HT-29 (cell line): ENCODE data around the gene GOPC. TPM values are rescaled to one million over a fixed set of nuclear protein-coding genes. Genes with fewer than 3 reads are reported as not detected.

Experiments
- DNase-seq: peaks from one replicate; pipeline ENCODE4 v3.0.0-alpha.2; 2015; ENCODE audit warnings: low spot score
- total RNA-seq: library from RNA; depleted of rRNA; stranded (reverse); fragments of >200 nt; shearing (Covaris generic); gene quantifications from 2 replicates; pipeline ENCODE4 v1.2.3, GENCODE V29; 2014; rRNA removed

GOPC gene
- total RNA-seq, 1 experiment from 2014 or later, result 9.5 TPM

DNA sequence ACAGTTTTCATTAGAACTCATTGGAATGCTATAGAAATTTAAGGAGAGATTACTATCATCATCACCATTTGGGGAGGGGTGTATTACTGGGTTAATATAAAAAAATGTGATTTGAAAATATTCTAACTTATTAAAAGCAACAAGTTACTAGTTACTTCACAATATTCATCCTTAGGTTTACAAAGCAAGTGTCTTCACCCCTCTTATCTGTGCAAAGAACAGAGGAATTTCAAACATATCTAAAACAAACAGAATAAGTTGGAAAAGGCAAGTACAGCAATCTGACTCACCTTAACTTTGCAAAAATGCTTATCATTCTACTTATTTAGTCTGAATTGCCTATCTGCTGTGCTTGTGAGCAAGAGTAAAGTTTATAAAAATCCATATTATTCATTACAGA, 87.0 kb downstream of the GOPC start:
- DNase-seq, result no peak

DNA sequence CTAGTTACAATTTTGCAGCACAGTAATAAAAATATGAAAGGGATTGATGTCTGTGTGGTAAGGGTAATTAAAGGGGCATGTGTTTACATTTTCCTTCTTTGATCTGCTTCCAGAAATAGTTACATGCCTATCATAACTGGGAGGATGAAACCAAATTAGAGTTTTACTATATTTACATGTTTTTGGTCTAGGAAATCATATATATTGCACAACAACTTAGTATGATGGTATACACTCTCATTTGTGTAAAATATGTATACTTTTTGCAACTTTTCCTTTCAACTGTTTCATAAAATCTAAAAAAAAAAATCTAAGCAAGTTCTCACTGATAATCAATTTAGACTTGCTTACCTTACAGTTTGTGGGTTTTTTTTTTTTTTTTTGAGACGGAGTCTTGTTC, 87.7 kb downstream of the GOPC start:
- DNase-seq, result no peak

DNA sequence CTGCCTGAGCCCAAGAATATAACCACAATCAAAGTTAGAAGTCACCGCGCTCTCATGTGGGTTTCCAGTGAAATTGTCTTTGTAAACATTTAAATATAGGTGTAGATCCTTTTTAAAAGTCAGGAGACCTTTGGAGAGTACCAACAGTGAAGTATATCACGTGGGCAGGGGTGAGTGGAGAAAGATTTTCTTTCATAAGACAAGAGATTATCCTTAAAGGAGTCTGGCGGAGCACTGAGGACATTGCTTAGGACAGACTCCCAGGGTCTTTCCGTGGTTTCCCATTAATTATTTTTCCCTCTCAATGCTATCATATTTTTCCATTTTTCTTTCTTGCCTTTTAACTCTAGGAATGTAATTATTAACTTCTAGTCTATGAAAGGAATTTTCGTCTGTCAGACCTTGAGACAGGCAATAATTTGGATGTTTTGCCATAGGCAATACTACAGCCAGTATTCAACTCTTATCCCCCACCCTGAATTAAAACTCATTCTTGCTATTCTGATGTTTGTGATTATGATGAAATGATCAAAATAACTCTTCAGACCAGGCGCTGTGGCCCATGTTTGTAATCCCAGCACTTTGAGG, 88.4 kb downstream of the GOPC start:
- no peak for DNase-seq

DNA sequence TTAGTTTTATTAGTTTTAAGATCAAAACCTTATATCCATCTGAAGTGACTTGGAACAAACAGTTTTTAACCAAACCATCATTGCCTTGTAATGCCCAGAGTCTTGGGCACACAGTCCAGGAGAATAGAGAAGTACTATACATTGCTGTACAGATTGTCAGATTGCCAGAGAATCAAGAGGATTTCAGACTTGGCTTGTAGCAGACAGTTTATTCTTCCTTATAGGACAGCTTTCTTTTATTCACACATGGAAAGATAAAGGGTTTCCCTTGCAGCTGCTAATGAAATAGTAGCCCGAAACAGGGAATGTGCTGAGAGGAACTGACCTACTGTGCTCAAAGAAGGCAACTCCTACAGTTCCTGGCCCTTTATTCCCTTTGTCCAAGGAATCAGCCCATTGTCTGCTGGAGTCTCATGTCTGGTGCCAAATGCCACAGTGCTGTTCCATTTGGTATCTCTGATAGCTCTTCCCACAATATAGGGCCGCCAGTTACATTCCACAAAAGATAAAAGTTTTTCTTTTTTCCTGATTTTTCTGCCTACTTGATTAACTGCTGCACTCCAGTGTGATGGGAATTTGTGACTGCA, 89.2 kb downstream of the GOPC start:
- no peak for DNase-seq

DNA sequence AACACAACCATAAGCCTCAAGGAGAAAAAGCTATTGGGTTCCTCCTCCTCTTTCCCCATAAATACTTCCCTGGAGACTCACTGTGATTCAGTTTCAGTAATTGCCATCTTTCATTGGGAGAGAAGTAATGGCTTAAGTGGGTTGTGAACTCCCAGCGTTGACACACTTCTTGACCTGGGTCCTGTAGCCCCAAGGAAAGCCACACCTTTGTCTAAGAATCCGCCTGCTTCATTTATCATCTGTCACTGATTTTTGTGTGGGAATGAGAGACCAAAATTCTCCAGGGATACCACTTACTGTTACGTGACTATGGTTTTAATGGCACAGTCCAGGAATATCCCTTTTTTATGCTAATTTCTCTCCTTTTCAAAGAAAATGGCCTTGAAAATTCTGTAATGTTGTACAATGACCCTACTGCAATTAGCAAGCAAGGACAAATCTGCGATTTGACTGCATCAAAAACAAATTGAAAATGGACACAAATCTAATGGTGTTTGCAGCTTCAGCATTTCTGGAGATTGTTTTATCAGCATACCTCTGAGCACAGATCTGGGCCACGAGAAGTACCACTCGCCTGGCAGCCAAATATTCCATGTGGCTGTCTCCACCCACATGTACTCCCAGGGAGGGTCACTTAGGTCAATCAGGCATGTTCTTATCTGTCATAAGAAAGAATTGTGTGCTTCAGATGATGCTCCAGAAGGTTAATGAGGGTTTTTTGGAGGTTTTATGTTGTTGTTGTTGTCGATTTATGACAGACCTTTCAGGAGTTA, 90.1 kb downstream of the GOPC start:
- DNase-seq, result no peak

Other genes starting within 250 kb of the GOPC start
- not detected in 2 replicates for gene ROS1, start 176.6 kb downstream of the GOPC start, total RNA-seq
- gene DCBLD1, start 119.8 kb downstream of the GOPC start, total RNA-seq, result 18.8 and 24.4 TPM in 2 replicates
- 8.6 TPM in 2 replicates for gene NUS1, start 73.0 kb upstream of the GOPC start, total RNA-seq